GM13977 (cell line): ENCODE results near the gene SEMA3D.

Experiments used
- DNase-seq: peaks from one replicate; pipeline ENCODE4 v3.0.0; 2012; ENCODE audit warnings: low spot score
- in situ Hi-C: fragments of 300-500 bp; cut with MboI; formaldehyde crosslinking; loops from one replicate; pipeline ENCODE4 v1.12.0; 2022; ENCODE audit warnings: low sequenced_read_pairs, low pct_unique_long_range_greater_than_20kb, mixed read lengths, inconsistent platforms; ENCODE audit not compliant: unreplicated experiment
- TF ChIP-seq, protein P1 (sequence below): IDR thresholded peaks from 2 replicates; pipeline ENCODE4 v1.5.1; 2012; ENCODE audit warnings: mild to moderate bottlenecking, control low read depth; ENCODE audit not compliant: insufficient read depth; ENCODE audit errors: extremely low read depth, missing control alignments

SEMA3D gene

GRCh38 chr7:85104432-85105205 is 82.2 kb downstream of the SEMA3D start:
- TF ChIP-seq, protein P1, sequence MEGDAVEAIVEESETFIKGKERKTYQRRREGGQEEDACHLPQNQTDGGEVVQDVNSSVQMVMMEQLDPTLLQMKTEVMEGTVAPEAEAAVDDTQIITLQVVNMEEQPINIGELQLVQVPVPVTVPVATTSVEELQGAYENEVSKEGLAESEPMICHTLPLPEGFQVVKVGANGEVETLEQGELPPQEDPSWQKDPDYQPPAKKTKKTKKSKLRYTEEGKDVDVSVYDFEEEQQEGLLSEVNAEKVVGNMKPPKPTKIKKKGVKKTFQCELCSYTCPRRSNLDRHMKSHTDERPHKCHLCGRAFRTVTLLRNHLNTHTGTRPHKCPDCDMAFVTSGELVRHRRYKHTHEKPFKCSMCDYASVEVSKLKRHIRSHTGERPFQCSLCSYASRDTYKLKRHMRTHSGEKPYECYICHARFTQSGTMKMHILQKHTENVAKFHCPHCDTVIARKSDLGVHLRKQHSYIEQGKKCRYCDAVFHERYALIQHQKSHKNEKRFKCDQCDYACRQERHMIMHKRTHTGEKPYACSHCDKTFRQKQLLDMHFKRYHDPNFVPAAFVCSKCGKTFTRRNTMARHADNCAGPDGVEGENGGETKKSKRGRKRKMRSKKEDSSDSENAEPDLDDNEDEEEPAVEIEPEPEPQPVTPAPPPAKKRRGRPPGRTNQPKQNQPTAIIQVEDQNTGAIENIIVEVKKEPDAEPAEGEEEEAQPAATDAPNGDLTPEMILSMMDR, result no peak
- no peak for DNase-seq
- in situ Hi-C loops, result no loop called here

GRCh38 chr7:85103962-85104361 is 82.9 kb downstream of the SEMA3D start:
- DNase-seq, result no peak
- in situ Hi-C loops, result no loop called here
- TF ChIP-seq, protein P1, result no peak

GRCh38 chr7:85103357-85103756 is 83.5 kb downstream of the SEMA3D start:
- no peak for DNase-seq
- in situ Hi-C loops, result no loop called here
- TF ChIP-seq, protein P1, result no peak

DNA sequence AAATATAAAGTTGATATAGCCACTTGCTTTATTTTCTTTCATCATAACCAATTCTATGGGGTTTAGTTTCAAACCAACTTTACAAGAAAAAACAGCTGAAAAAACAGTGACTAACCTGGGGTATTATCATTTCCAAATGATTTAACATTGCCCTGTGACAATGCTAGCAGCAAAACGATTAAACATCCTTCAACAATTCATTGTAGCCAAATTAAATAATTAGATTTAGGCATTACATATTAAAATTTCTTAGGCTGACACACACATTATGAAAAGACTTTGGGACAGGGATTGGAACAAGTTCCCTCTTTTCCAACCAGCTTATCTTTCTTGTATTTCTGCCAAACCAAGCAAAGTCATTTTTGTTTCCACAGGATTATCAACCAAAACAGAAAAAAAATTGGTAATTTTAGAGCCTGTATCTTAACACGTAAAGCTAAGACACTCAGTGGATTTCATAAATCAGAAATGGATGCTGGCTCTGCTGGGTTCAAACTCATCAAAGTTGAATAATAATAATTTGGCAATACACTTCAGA is 84.0 kb downstream of the SEMA3D start:
- DNase-seq, result no peak
- TF ChIP-seq, protein P1, result no peak
- in situ Hi-C loops, result no loop called here

GRCh38 chr7:85101347-85101746 is 85.5 kb downstream of the SEMA3D start:
- TF ChIP-seq, protein P1, result no peak
- no peak for DNase-seq
- in situ Hi-C loops, result no loop called here

DNA sequence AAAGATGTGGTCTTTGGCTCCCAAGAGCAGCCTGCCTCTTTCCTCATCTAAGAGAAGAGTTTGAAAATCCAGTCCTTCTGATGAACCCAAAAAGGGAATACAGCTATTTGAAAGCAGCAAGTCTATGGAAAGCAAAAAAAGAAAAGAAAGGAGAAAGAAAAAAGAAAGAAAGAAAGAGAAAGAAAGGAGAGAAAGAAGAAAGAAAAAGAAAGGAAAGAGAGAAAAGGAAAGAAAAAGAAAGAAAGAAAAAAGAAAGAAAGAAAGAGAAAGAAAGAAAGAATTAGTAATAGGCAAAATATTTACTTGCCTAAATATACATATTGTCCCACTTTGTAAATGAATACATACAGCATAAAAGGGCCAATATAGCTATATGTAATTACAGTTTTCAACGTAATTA is 89.0 kb downstream of the SEMA3D start:
- TF ChIP-seq, protein P1, result no peak
- in situ Hi-C loops, result no loop called here

More for the DNA sequence above, 89.0 kb downstream of the SEMA3D start:
- no peak for DNase-seq
